Choroid plexus epithelial cell (primary cell): ENCODE data around the gene FBXW8.
A peak's percentile ranks its signal among the peaks of the same experiment; 100 is the strongest.

Source experiments
- DNase-seq: peaks from one replicate; pipeline ENCODE4 v3.0.0-alpha.2; 2010; ENCODE audit warnings: low read depth
- H3K4me3 ChIP-seq: 2 replicates; pipeline ENCODE4 v1.5.1; 2011; ENCODE audit warnings: low read depth, mild to moderate bottlenecking, control low read depth, low read length, moderate library complexity
- TF ChIP-seq, protein P1 (sequence below): conservative IDR thresholded peaks from 2 replicates; pipeline ENCODE4 v1.5.1; 2011; ENCODE audit warnings: low read depth, mild to moderate bottlenecking, control low read depth, inconsistent platforms, low read length, moderate library complexity

Gene FBXW8

DNA sequence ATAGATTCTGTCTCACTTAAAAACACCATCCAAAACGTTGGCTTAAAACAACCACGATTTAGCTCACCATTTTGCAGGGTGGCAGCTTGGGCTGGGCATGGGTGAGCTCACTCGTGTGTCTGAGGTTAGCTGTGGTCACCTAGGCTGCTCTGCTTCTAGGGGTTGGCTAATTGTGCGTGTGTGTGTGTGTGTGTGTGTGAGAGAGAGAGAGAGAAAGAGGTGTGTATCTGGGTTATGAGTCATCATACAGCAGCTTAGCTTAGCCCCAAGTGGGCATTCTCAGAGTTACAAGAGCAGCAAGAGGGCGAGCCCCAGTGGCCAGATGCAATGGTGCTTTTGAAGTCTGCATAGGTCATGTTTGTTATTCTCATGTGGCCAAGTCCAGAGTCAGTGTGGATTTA, 6.0 kb downstream of the FBXW8 start:
- TF ChIP-seq, protein P1, sequence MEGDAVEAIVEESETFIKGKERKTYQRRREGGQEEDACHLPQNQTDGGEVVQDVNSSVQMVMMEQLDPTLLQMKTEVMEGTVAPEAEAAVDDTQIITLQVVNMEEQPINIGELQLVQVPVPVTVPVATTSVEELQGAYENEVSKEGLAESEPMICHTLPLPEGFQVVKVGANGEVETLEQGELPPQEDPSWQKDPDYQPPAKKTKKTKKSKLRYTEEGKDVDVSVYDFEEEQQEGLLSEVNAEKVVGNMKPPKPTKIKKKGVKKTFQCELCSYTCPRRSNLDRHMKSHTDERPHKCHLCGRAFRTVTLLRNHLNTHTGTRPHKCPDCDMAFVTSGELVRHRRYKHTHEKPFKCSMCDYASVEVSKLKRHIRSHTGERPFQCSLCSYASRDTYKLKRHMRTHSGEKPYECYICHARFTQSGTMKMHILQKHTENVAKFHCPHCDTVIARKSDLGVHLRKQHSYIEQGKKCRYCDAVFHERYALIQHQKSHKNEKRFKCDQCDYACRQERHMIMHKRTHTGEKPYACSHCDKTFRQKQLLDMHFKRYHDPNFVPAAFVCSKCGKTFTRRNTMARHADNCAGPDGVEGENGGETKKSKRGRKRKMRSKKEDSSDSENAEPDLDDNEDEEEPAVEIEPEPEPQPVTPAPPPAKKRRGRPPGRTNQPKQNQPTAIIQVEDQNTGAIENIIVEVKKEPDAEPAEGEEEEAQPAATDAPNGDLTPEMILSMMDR: peak; percentile 42
- peak; percentile 90 for DNase-seq

DNA sequence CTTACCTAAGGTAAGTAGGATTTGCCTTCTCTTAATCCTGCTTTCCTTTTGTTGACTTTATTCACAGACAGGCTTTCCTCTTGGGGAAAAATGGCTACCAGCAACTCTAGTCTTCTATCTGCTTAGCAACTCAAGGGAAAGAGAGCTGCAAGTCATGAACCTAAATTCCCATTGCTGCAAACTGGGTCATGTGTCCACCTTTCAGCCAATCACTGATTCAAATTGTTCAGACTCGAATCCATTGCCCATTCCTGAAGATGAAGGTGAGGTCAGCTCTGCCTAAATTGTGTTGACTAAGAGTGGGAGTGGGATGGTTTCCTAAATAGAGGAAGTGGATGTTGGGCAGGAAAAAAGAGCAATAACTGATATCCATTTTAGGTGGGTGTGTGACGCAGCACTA, 7.7 kb downstream of the FBXW8 start:
- no peak overlapping the region for H3K4me3 ChIP-seq
- DNase-seq: no peak
- TF ChIP-seq, protein P1: no peak

More for the DNA sequence above, 6.0 kb downstream of the FBXW8 start:
- H3K4me3 ChIP-seq: no peak overlapping the region

DNA sequence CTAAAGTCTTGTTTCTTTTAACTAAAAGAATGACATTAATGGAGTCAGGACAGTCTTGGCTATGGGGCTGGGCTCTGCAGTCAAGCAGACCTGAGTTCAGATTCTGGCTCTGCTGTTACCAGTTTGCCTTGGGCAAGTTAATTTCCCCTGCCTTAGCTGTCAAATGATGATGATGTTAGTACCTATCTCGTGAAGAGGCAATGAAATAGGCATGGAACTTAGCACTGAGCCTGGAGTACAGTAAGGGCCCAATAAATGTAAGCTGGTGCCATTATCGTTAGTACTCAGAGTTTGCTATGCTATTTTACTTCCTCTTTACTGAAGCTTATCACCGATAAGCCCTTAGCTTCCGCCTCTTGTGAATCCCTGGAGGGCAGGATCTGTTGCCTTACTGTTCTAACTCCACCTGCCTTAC, 8.5 kb downstream of the FBXW8 start:
- no peak overlapping the region for H3K4me3 ChIP-seq
- TF ChIP-seq, protein P1: no peak
- no peak for DNase-seq

DNA sequence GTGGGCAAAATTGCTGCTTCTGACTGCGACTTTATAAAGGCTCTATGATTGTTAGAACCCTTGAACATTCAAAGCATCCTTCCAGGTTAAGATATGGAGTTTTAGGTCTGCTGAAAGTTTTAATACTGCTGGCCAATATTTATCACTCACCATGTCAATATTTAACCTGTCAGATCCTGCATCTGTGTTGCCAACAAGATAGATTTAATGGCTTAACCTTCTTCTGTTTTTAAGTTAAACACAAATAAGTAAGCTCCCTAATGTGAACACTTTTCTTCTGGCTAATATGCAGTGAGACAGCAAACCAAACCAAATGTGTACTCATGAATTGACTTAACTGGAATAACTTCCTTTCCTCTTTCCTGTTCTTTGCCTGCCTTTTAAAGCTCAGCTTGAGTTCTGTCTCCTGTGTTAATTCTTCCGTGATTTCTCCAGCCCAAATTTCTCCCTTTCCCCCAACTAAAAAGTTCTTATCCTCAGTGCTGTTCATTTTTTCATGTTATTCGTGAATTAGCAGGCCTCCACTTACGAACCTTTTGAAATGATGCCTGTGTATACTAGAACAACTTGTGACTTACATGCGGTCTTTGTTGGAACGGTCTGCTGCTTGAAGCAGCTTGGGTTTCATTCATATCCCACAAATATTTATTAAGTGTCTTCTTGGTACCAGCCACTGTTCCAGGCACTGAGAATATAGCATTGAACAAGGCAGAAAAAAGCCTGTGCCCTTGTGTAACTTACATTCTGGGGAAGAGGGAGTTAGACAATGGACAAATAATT, 9.1 kb downstream of the FBXW8 start:
- TF ChIP-seq, protein P1: no peak
- no peak for DNase-seq
- no peak overlapping the region for H3K4me3 ChIP-seq

DNA sequence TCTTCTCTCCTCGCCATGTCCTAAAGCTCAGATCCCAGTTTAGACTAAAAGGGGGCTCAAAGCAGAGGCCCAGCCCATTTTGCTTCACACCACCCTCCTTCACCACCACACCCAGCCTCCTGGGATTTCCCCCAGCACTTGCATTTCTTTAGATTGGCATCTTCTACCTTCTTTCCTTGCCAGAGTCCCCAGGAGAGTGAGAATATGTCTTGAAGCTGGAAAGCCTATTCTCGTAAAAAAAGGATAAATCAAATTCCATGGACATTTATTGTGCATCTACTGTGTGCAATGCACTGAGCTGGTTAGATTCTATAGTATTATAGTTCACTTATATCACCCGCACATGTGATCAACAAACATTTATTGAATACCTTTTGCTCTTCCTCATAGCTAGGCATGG, 10.2 kb downstream of the FBXW8 start:
- no peak overlapping the region for H3K4me3 ChIP-seq
- TF ChIP-seq, protein P1: no peak
- DNase-seq: no peak

DNA sequence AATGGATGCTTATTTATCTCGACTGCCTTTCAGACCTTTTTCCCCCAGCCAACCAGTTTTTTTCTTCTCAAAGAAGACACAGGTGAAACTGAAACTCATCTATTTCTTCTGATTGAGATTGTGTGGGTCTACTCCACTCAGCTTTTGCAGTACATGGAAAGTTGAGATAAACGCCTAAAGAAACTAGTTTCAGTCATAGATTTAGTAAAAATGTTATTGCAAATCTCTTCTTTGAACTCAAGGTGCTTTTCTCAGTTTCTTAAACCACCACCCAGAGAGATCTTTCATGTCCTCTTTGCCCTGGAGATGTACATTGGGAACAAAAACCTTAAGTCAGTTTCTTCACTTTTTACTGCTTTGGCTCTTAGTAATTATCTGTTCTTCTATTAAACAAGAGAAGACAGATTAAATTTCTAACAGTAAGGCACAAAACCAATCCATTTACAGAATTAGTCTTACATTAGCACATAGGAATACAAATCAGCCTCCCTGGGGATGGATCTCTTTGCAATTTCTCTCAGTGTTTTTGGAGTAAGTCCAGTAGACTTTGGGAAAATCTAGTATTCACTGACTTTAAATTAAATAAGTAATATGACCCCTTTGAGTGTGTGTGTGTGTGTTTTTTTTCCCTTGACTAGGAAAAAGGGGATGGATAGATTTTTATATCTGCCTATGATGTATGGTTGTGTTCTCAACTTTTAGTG, 11.6 kb downstream of the FBXW8 start:
- peak; percentile 44 for DNase-seq
- no peak overlapping the region for H3K4me3 ChIP-seq
- TF ChIP-seq, protein P1: no peak
